Measurements from ENCODE around the gene BCL2.
A peak's percentile ranks its signal among the peaks of the same experiment; 100 is the strongest.

Gene BCL2

DNA sequence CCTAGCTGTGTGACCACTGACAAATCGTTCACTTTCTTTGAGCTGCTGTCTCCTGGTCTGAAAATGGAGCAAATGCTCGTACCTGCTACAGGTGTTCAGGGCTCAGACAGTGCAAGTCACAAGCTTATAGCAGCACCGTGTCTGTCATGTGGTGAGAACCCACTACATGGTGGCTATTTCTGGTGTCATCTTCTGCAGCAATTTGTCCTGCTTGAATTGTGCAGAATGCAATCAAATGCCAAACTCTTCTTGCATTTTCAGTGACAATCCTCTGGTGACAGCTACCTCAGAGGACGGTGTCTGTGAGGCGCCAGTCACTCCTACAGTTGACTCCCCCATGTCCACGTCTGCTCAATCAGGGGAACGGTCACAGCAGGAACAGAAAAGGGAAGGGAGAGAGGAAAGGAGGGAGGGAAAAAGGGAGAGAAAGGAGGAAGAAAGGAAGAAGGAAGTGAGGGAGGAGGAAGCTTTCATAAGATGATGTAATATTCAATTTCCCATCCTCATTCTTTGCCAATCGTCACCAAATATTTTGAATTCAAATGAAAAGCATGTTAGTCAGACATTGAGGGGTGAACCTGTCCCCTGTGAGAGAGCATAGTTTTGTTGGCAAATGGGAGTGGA lies 122.2 kb downstream of the BCL2 start:
- Histone ChIP-seq H3K9ac (ENCODE audit: low read length) (no peak overlapping the region), H3K79me2 (ENCODE audit: low read length) (peaks cover 98% of the 10 kb centered on the region), H4K20me1 (ENCODE audit: insufficient read depth, low read length) (peaks cover 95% of the 10 kb centered on the region), H3K27ac (ENCODE audit: low read length) (peak overlapping the region; percentile 21), H3K4me2 (ENCODE audit: low read length) (peak overlapping the region; percentile 36), H3K9me3 (ENCODE audit: insufficient read depth, low read length) (no peaks in the 10 kb centered on the region), H2AFZ (ENCODE audit: low read depth, low read length) (no peak overlapping the region), H3K27me3 (ENCODE audit: low read depth, low read length) (no peaks in the 10 kb centered on the region), H3K4me1 (ENCODE audit: low read length) (peaks cover 49% of the 10 kb centered on the region), H3K36me3 (replicated peaks; ENCODE audit: low read depth, low read length) (peaks cover 26% of the 10 kb centered on the region), H3K4me3 (ENCODE audit: low read length) (no peak overlapping the region)
- no peak for TF ChIP-seq EZH2phosphoT487 (IDR thresholded peaks at IDR 0.05; ENCODE audit: low read depth)
- TF ChIP-seq, protein P1, sequence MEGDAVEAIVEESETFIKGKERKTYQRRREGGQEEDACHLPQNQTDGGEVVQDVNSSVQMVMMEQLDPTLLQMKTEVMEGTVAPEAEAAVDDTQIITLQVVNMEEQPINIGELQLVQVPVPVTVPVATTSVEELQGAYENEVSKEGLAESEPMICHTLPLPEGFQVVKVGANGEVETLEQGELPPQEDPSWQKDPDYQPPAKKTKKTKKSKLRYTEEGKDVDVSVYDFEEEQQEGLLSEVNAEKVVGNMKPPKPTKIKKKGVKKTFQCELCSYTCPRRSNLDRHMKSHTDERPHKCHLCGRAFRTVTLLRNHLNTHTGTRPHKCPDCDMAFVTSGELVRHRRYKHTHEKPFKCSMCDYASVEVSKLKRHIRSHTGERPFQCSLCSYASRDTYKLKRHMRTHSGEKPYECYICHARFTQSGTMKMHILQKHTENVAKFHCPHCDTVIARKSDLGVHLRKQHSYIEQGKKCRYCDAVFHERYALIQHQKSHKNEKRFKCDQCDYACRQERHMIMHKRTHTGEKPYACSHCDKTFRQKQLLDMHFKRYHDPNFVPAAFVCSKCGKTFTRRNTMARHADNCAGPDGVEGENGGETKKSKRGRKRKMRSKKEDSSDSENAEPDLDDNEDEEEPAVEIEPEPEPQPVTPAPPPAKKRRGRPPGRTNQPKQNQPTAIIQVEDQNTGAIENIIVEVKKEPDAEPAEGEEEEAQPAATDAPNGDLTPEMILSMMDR (IDR thresholded peaks at IDR 0.05; ENCODE audit: low read depth, low read length), result no peak

DNA sequence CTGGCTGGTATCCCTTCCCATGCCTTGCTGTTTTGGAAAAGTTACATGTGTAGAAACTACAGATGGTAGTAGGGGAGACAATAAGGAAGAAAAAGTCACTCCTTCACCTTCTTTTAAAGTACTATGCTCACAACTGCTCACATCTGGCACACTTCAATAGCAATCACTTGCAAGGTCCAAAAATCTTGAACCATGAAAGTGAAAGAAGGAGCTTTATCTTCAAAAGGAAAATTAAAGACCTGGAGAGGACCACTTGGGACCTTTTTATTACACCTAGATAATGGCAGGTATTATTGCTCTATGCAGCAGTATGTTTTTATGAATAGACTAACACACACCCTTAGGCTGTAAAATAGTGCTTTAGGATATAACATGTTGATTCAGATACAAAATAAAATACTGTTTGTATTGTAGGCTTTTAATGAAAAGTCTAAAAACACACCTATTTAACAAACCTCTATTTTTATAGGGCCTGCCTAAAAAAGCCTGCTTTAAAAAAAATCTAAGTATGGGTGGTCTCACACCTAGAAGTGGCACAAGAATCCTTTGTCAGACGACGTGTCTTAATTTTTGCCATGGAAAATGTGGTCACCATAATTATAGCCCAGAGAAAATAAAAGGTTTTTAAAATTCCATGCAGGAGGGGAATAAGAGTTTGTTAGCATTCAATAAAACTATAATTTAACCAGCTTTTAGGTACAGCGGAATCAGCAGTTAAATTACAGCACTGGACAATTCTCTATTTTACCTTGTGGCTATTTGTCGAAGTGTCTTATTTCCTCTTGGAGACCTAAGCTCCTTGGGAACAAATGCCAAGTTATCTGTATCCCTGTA lies 124.0 kb downstream of the BCL2 start:
- no peaks in the 10 kb centered on the region for H3K27me3 ChIP-seq (ENCODE audit: low read depth, low read length)
- no peak overlapping the region for H3K4me2 ChIP-seq (ENCODE audit: low read length)
- peaks cover 33% of the 10 kb centered on the region for H3K36me3 ChIP-seq (replicated peaks; ENCODE audit: low read depth, low read length)
- H3K9me3 ChIP-seq (ENCODE audit: insufficient read depth, low read length), result no peaks in the 10 kb centered on the region
- H3K27ac ChIP-seq (ENCODE audit: low read length), result no peak overlapping the region
- no peak overlapping the region for H2AFZ ChIP-seq (ENCODE audit: low read depth, low read length)
- TF ChIP-seq, protein P1 (IDR thresholded peaks at IDR 0.05; ENCODE audit: low read depth, low read length), result no peak
- H3K79me2 ChIP-seq (ENCODE audit: low read length), result peaks cover 96% of the 10 kb centered on the region
- no peak overlapping the region for H3K4me3 ChIP-seq (ENCODE audit: low read length)
- no peak overlapping the region for H3K9ac ChIP-seq (ENCODE audit: low read length)
- H4K20me1 ChIP-seq (ENCODE audit: insufficient read depth, low read length), result peaks cover 92% of the 10 kb centered on the region
- H3K4me1 ChIP-seq (ENCODE audit: low read length), result peaks cover 50% of the 10 kb centered on the region

DNA sequence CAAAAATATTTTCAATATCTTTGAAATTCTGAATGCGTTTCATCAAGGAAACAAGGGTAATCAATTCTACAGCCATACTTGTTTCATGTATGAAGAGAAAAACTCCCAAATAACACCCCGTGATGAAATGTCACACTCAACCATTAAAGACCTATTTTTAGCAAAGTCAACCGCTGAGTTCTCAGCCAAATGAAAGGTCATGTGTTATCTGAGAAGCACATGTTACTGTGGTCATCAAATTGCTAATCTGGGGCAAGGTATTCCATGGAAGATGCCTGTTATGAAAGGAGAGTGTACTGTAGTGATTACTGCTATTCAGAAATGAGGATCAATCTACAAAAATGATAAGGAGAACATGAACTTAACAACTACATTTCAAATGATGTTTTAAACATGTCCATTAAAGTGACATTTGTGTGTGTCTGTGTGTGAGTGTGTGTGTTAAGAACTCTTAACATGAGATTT lies 126.7 kb downstream of the BCL2 start:
- H3K4me3 ChIP-seq (ENCODE audit: low read length), result no peak overlapping the region
- H3K36me3 ChIP-seq (replicated peaks; ENCODE audit: low read depth, low read length), result peaks cover 25% of the 10 kb centered on the region
- H3K27me3 ChIP-seq (ENCODE audit: low read depth, low read length), result no peaks in the 10 kb centered on the region
- H4K20me1 ChIP-seq (ENCODE audit: insufficient read depth, low read length), result peaks cover 88% of the 10 kb centered on the region
- peaks cover 34% of the 10 kb centered on the region for H3K4me1 ChIP-seq (ENCODE audit: low read length)
- peak overlapping the region; percentile 1; the same call in 1 of the 2 replicates for H3K4me2 ChIP-seq (ENCODE audit: low read length)
- H3K27ac ChIP-seq (ENCODE audit: low read length), result no peak overlapping the region
- H2AFZ ChIP-seq (ENCODE audit: low read depth, low read length), result no peak overlapping the region
- no peak overlapping the region for H3K9ac ChIP-seq (ENCODE audit: low read length)
- H3K79me2 ChIP-seq (ENCODE audit: low read length), result peaks cover 93% of the 10 kb centered on the region
- TF ChIP-seq, protein P1 (IDR thresholded peaks at IDR 0.05; ENCODE audit: low read depth, low read length), result no peak
- TF ChIP-seq EZH2phosphoT487 (IDR thresholded peaks at IDR 0.05; ENCODE audit: low read depth), result no peak
- no peaks in the 10 kb centered on the region for H3K9me3 ChIP-seq (ENCODE audit: insufficient read depth, low read length)

DNA sequence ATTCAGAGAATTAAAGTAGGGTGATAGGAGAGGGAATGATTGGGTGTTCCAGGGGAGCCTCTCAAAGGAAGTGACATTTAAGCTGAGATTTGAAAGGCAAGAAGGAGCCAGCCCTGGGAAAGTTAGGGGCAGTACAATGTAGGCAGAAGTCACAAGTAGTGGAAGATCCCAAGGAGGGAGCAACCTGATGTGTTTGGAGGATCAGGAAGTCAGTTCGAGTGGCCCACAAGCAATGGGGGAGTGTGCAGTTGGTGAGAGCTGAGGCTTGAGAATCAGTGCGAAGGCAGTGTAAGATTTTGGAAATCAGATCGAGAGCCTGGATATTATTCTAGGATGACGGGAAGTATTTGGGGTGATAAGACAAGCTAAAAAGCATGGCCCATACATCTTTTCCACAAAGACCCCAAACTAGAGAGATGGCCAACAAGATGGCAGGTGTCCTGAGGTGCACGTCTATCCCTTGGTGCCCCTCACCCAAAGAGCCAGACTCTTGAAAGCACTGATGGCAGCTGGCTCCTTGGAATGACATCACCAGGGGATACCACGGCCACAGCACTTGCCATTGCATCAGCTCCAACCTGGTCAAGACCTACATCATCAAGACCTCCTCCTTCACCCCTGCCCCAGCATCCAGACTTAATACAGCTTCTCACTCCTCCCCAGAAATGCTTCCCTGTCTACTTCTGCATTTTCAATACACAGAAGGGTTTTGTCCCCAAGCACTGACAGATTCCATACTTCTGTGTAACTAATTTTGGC lies 127.3 kb downstream of the BCL2 start:
- peaks cover 93% of the 10 kb centered on the region for H3K79me2 ChIP-seq (ENCODE audit: low read length)
- peaks cover 34% of the 10 kb centered on the region for H3K4me1 ChIP-seq (ENCODE audit: low read length)
- H3K9me3 ChIP-seq (ENCODE audit: insufficient read depth, low read length), result no peaks in the 10 kb centered on the region
- H3K27me3 ChIP-seq (ENCODE audit: low read depth, low read length), result no peaks in the 10 kb centered on the region
- no peak overlapping the region for H3K9ac ChIP-seq (ENCODE audit: low read length)
- no peak overlapping the region for H3K4me3 ChIP-seq (ENCODE audit: low read length)
- 0 out of 2 replicates have a peak overlapping the region, but pooled peaks have one; percentile 1 for H3K4me2 ChIP-seq (ENCODE audit: low read length)
- H2AFZ ChIP-seq (ENCODE audit: low read depth, low read length), result no peak overlapping the region
- no peak for TF ChIP-seq EZH2phosphoT487 (IDR thresholded peaks at IDR 0.05; ENCODE audit: low read depth)
- TF ChIP-seq, protein P1 (IDR thresholded peaks at IDR 0.05; ENCODE audit: low read depth, low read length), result no peak
- peaks cover 88% of the 10 kb centered on the region for H4K20me1 ChIP-seq (ENCODE audit: insufficient read depth, low read length)
- no peak overlapping the region for H3K27ac ChIP-seq (ENCODE audit: low read length)
- peaks cover 31% of the 10 kb centered on the region for H3K36me3 ChIP-seq (replicated peaks; ENCODE audit: low read depth, low read length)
